ENCODE data around the gene THADA. TPM values are rescaled to one million over a fixed set of nuclear protein-coding genes. Genes with fewer than 3 reads are reported as not detected.

The THADA gene
- total and polyA plus RNA-seq, 2 donors (not counting 3 experiments of a cell fraction or from before 2014, with no cell fraction given), result 22.6 to 25.3 TPM

- H3K27me3 ChIP-seq (ENCODE audit: control insufficient read depth in 2 of 2, insufficient read depth in 2 of 2, low read length in 2 of 2), result no peaks in the 10 kb centered on the region
- intact Hi-C loops (cut with micrococcal nuclease) (no loop called here), dilution Hi-C loops (cut with MboI; ENCODE audit: extremely low pct_ligation_motif_present, low sequenced_read_pairs) (no loop called here)
- H3K9me1 ChIP-seq (replicated peaks; ENCODE audit: control insufficient read depth, extremely low read depth, insufficient read depth, low read length), result no peaks in the 10 kb centered on the region
- H3K9ac ChIP-seq (replicated peaks; ENCODE audit: extremely low read depth, insufficient read depth, low read length), result no peak overlapping the region
- peaks cover 40% of the 10 kb centered on the region for H3K4me1 ChIP-seq (ENCODE audit: control insufficient read depth, extremely low read depth, insufficient read depth, low read length)
- no peak for FAIRE-seq
- TF ChIP-seq JUN (IDR thresholded peaks at IDR 0.05; ENCODE audit: borderline replicate concordance, insufficient read depth, insufficient read length, low read depth) (no peak), FOS (IDR thresholded peaks at IDR 0.05; ENCODE audit: borderline replicate concordance, insufficient read depth, low read length) (no peak), GATA2 (IDR thresholded peaks at IDR 0.05; ENCODE audit: insufficient read depth, insufficient read length, low read depth, low read length) (no peak)
- no peak overlapping the region for H2AFZ ChIP-seq (ENCODE audit: low read depth, low read length)
- H3K79me2 ChIP-seq (ENCODE audit: control insufficient read depth, insufficient read depth, low read length), result no peaks in the 10 kb centered on the region
- ChIA-PET POLR2A (interaction anchor here (1.2 kb wide), 1 partner anchor 149 kb away, joined by 4 read pairs; no protein-coding TSS in a partner anchor), CTCF (no interaction called here)
- H3K4me3 ChIP-seq (replicated peaks in 1 of 3; ENCODE audit: insufficient read depth in 1 of 3, low read depth in 1 of 3, low read length in 3 of 3), result no peak overlapping the region
- H4K20me1 ChIP-seq (replicated peaks; ENCODE audit: control insufficient read depth, extremely low read depth, insufficient read depth, low read length), result no peaks in the 10 kb centered on the region
- BruUV-seq (replicated peaks), result no TSS peak
- H3K36me3 ChIP-seq (ENCODE audit: control insufficient read depth in 2 of 2, extremely low read depth in 1 of 2, insufficient read depth in 2 of 2, low read length in 2 of 2), result no peaks in the 10 kb centered on the region
- no peaks in the 10 kb centered on the region for H3K9me3 ChIP-seq (replicated peaks; ENCODE audit: control insufficient read depth, insufficient read depth, low read length)
- DNase-seq (ENCODE audit: low read depth, low spot score), result no peak
- no peak overlapping the region for H3K27ac ChIP-seq (ENCODE audit: insufficient read depth, low read depth, low read length)
- no peak overlapping the region for H3K4me2 ChIP-seq (ENCODE audit: insufficient read depth, low read length)
Measured at GRCh38 chr2:43461453-43462073, 134.3 kb downstream of the THADA start.

GRCh38 chr2:43460611-43461365, 135.1 kb downstream of the THADA start:
- Histone ChIP-seq H3K9me1 (replicated peaks; ENCODE audit: control insufficient read depth, extremely low read depth, insufficient read depth, low read length) (no peaks in the 10 kb centered on the region), H2AFZ (ENCODE audit: low read depth, low read length) (no peak overlapping the region), H3K9ac (replicated peaks; ENCODE audit: extremely low read depth, insufficient read depth, low read length) (no peak overlapping the region), H3K27ac (ENCODE audit: insufficient read depth, low read depth, low read length) (no peak overlapping the region), H3K79me2 (ENCODE audit: control insufficient read depth, insufficient read depth, low read length) (no peaks in the 10 kb centered on the region), H3K27me3 (ENCODE audit: control insufficient read depth in 2 of 2, insufficient read depth in 2 of 2, low read length in 2 of 2) (no peaks in the 10 kb centered on the region), H3K36me3 (ENCODE audit: control insufficient read depth in 2 of 2, extremely low read depth in 1 of 2, insufficient read depth in 2 of 2, low read length in 2 of 2) (no peaks in the 10 kb centered on the region), H3K4me1 (ENCODE audit: control insufficient read depth, extremely low read depth, insufficient read depth, low read length) (peaks cover 47% of the 10 kb centered on the region), H3K4me3 (replicated peaks in 1 of 3; ENCODE audit: insufficient read depth in 1 of 3, low read depth in 1 of 3, low read length in 3 of 3) (no peak overlapping the region), H3K4me2 (ENCODE audit: insufficient read depth, low read length) (no peak overlapping the region), H4K20me1 (replicated peaks; ENCODE audit: control insufficient read depth, extremely low read depth, insufficient read depth, low read length) (no peaks in the 10 kb centered on the region), H3K9me3 (replicated peaks; ENCODE audit: control insufficient read depth, insufficient read depth, low read length) (no peaks in the 10 kb centered on the region)
- intact Hi-C loops (cut with micrococcal nuclease), result no loop called here
- FAIRE-seq (no peak), DNase-seq (ENCODE audit: low read depth, low spot score) (no peak)
- BruUV-seq (replicated peaks), result no TSS peak
- CTCF ChIA-PET, result interaction anchor here (1.2 kb wide), 1 partner anchor 27 kb away, joined by 3 read pairs; no protein-coding TSS in a partner anchor
- TF ChIP-seq GATA2 (IDR thresholded peaks at IDR 0.05; ENCODE audit: insufficient read depth, insufficient read length, low read depth, low read length), result no peak
- no peak for TF ChIP-seq MAX (IDR thresholded peaks at IDR 0.05; ENCODE audit: insufficient read depth, insufficient read length)
- TF ChIP-seq MYC (IDR thresholded peaks at IDR 0.05; ENCODE audit: low read depth, low read length), result no peak
- no peak for TF ChIP-seq EZH2 (IDR thresholded peaks at IDR 0.05; ENCODE audit: borderline replicate concordance, low read depth, low read length, severe bottlenecking)
- TF ChIP-seq POLR2A (IDR thresholded peaks at IDR 0.05; ENCODE audit: low read depth, low read length), result no peak
- no peak for TF ChIP-seq POLR2AphosphoS5 (IDR thresholded peaks at IDR 0.05; ENCODE audit: insufficient read depth, low read depth, low read length)
- TF ChIP-seq CTCF (IDR thresholded peaks at IDR 0.05; ENCODE audit: extremely low read depth in 1 of 2, insufficient read depth in 1 of 2, low read depth in 1 of 2, low read length in 2 of 2), result no peak
- no peak for TF ChIP-seq JUN (IDR thresholded peaks at IDR 0.05; ENCODE audit: borderline replicate concordance, insufficient read depth, insufficient read length, low read depth)
- no peak for TF ChIP-seq FOS (IDR thresholded peaks at IDR 0.05; ENCODE audit: borderline replicate concordance, insufficient read depth, low read length)
- POLR2A ChIA-PET, result interaction anchor here (1.2 kb wide), 1 partner anchor 148 kb away, joined by 4 read pairs; no protein-coding TSS in a partner anchor
- dilution Hi-C loops (cut with MboI; ENCODE audit: extremely low pct_ligation_motif_present, low sequenced_read_pairs), result no loop called here

All from endothelial cell of umbilical vein (primary cell).